HT-29 (cell line): ENCODE results near the gene POMZP3. TPM values are rescaled to one million over a fixed set of nuclear protein-coding genes. Genes with fewer than 3 reads are reported as not detected.
"Not testable (repeated sequence)": the region's sequence is repeated elsewhere in the genome, so short reads cannot be mapped to it uniquely, and the experiment has no call there.

Experiments used
- DNase-seq: peaks from one replicate; pipeline ENCODE4 v3.0.0-alpha.2; 2015; ENCODE audit warnings: low spot score
- total RNA-seq: library from RNA; depleted of rRNA; stranded (reverse); fragments of >200 nt; shearing (Covaris generic); gene quantifications from 2 replicates; pipeline ENCODE4 v1.2.3, GENCODE V29; 2014; rRNA removed

The POMZP3 gene
- total RNA-seq, 1 experiment from 2014 or later, result 9.9 TPM

- not testable (repeated sequence) for DNase-seq
Observed at GRCh38 chr7:76588586-76588985, 38.5 kb downstream of the POMZP3 start.

GRCh38 chr7:76586585-76587315 is 40.3 kb downstream of the POMZP3 start:
- not testable (repeated sequence) for DNase-seq

GRCh38 chr7:76583636-76584281 is 43.3 kb downstream of the POMZP3 start:
- not testable (repeated sequence) for DNase-seq

DNA sequence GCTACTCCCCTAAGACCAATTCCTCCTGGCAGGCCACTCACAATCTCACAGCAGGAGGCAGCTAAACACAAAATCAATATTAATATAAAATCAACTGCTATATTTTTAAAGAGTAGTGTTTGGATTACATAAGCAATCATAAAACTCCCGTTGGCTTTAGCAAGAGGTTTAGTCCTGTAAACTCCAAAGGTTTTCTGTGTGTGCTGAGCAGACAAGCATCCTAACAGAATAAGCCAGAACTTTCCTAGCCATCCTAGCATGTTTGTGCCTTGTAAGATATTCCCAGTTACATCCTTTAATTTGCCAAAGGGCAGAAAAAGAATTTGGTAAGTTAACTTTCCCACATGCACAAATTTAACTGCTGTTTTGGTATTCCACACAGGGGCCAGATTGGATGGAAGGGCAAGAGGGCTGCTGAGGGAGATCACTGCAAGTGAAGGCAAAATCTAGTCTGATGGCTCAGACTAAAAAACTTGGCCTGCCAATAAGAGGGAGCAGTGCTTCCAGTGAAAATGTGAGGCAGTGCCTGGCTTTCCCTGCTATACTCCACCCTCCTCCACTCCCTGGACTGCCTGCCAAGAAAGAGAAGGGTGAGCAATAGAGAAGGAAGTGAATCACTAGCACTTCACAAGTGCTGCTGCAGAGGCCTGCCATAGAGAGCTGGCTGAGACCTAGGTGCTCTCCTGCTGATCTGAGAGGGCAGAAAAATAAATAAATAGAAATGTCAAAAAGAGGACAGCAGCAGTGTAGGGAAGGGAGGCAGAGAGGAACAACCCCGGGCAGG is 44.0 kb downstream of the POMZP3 start:
- DNase-seq, result peak; percentile 66

DNA sequence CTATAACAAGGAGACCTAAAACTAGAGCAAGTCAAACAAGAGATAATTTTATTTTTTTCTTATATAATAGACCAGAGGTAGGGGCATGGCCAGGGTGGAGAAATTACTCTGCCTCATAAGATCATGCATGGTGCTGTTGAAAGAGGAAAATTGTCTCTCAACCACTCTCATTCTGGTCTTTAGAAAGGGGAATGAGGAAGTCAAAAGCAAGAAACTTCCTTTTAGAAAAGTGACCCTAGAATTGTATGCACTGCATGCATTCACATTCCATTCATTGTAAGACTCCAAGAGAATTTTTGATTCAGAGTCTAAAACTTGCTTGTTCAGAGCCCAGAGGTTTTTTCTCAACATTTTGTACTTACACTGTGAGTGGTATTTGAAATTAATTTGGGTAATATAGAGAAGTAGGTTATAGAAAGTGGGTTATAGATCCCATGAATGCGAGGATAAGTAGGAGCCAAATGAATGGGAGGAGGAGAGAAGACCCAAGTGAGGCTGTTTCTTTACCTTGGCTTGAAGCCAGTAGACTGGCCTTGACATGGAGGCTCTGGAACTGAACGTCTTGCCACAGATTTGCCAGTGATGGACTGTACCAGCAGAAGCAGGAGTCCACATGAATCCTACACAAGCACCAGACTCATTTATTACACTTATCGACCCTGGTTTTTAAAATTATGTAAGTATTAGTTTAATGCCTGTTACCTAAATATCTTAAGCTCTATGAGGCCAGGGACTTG is 51.0 kb downstream of the POMZP3 start:
- DNase-seq, result peak; percentile 46

DNA sequence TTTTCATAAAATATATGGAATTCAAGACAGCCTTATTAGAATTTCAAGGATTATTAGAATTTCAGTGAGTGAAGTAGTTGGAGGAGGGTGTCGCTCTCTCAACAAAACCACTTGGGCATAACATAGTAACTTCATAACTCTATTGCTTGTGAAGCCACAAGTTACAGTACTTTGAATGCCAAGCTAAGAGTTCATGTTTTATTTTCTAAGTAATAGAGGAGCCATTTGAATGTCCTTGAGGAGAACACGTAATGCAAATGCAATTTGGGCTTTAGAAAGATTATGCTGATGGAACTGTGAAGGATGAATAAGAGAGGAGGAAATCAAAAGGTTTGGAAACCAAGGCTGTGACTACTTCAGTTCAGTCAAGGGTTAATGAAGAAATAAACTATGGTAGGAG is 51.6 kb downstream of the POMZP3 start:
- DNase-seq, result not testable (repeated sequence)

DNA sequence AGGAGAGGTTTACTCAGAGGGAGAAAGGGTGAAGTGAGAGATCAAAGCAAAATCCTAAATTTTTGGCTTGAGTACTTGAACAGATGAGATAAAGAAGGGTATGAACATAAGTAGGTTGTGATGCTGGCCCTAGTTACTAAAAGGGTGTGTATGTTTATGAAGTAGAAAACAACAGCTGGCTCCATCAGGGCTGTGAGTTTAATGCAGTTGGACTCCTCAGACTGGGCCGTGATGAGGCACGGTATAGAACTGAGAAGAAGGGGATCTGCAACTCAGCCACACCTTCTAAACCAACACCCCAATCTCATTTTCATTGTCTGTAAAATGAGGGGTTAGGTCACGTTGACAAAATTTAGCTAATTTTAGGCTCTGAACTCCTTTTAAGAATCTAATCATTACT is 54.8 kb downstream of the POMZP3 start:
- not testable (repeated sequence) for DNase-seq

DNA sequence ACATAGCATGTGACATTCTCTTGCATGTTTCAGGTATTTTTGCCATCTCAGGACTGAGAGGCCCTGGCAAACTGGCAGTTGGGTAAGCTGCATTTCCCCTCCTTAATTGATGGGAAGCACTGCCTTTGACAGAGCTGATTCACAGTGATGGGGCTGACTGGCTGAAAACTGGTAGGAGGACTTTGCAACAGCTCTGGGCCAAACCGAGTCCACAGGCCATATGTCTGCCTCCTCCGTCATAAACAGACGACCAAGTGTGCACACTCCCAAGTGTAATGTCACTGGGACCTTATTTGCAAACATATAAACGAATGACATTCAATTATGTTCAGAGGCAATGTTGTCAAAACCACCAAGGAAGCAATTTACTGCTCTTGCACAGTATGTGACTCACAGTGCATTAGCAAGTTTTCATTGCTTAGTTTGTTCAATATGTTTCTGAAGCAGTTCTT is 56.7 kb downstream of the POMZP3 start:
- not testable (repeated sequence) for DNase-seq

DNA sequence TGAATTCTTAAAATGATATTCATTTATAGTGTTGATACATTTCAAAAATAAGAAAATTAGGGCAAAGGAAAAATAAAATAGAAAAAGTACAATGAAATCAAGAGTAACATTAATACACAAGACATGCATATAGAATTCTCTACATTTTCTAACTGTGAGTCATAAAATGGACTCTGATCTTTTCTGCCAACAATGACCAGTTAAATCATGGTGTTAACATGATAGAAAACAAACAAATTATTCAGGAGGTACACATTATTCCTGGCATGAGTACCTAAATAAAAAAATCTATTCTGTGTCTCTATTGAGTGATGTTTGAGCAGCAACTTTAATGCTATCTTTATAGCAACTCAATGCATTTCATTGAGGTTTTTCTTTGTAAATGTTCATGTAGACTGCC is 58.3 kb downstream of the POMZP3 start:
- DNase-seq, result peak; percentile 74

GRCh38 chr7:76567753-76568152 is 59.3 kb downstream of the POMZP3 start:
- DNase-seq, result not testable (repeated sequence)

DNA sequence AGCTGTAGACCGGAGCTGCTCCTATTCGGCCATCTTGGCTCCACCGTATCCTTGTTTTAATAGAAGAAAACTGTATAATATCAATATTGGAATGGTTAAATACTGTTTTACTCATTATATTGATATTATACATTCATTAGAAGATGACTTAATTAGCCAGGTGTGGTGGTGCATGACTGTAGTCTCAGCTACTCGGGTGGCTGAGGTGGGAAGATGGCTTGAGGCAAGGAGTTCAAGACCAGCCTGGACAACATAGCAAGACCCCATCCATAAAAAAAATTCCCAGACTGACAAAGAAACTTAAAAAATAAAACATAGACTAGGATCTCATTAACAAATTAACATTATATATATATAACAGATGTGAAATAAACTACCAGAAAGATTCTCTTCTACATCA is 59.8 kb downstream of the POMZP3 start:
- DNase-seq, result not testable (repeated sequence)

GRCh38 chr7:76565001-76565400 is 62.1 kb downstream of the POMZP3 start:
- DNase-seq, result not testable (repeated sequence)

DNA sequence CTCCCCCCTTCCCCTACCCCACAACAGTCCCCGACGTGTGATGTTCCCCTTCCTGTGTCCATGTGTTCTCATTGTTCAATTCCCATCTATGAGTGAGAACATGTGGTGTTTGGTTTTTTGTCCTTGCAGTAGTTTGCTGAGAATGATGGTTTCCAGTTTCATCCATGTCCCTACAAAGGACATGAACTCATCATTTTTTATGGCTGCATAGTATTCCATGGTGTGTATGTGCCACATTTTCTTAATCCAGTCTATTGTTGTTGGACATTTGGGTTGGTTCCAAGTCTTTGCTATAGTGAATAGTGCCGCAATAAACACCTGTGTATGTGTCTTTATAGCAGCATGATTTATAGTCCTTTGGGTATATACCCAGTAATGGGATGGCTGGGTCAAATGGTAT is 65.7 kb downstream of the POMZP3 start:
- not testable (repeated sequence) for DNase-seq

DNA sequence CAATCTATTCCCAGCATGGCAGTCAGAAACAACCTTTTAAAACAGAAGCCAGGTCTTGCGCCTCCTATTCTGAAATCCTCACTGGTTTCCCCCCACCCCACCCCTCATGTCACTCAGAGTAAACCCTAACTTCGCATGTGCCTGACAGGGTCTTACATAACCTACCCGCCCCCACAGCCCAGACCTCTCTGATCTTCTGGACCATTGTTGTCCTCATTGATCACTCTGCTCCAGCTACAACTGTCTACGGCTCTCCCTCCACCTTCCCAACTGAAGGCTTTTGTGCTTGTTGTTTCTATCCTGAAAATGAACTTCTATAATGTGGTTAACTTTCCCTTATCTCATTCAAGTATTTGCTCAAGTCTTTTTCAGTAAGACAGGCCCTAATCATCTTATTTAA is 66.9 kb downstream of the POMZP3 start:
- not testable (repeated sequence) for DNase-seq

Other genes with a start within 250 kb of the POMZP3 start
- 2.2 and 2.9 TPM in 2 replicates for gene SSC4D, start 217.6 kb downstream of the POMZP3 start, total RNA-seq
- gene ZP3, start 202.3 kb downstream of the POMZP3 start, total RNA-seq, result 12.7 and 16.4 TPM in 2 replicates
- 21.2 and 35.9 TPM in 2 replicates for gene DTX2, start 165.6 kb downstream of the POMZP3 start, total RNA-seq
- gene UPK3B, start 116.7 kb downstream of the POMZP3 start, total RNA-seq, result 96.8 and 102 TPM in 2 replicates
- 0.15 and 0.63 TPM in 2 replicates for gene SPDYE16, start 84.0 kb downstream of the POMZP3 start, total RNA-seq